GM18858 (cell line): Measurements from ENCODE around the gene TSSC4.

Experiments
- ATAC-seq: cut with Tn5 transposase; IDR thresholded peaks from one replicate; pipeline ENCODE4 v1.9.1; 2021; ENCODE audit not compliant: unreplicated experiment

Gene TSSC4

GRCh38 chr11:2385156-2386151 lies 15.1 kb upstream of the TSSC4 start:
- ATAC-seq: no peak

- no peak for ATAC-seq
These were observed 14.0 kb upstream of the TSSC4 start for GRCh38 chr11:2386591-2386990.

- ATAC-seq: no peak
These were observed 13.1 kb upstream of the TSSC4 start for GRCh38 chr11:2387266-2387987.

GRCh38 chr11:2388431-2389376 lies 11.8 kb upstream of the TSSC4 start:
- ATAC-seq: no peak

GRCh38 chr11:2389377-2390026 lies 11.0 kb upstream of the TSSC4 start:
- ATAC-seq: no peak

GRCh38 chr11:2390091-2390724 lies 10.3 kb upstream of the TSSC4 start:
- no peak for ATAC-seq

- ATAC-seq: no peak
These were observed 9.8 kb upstream of the TSSC4 start for GRCh38 chr11:2390725-2391151.

GRCh38 chr11:2391181-2391975 lies 9.2 kb upstream of the TSSC4 start:
- no peak for ATAC-seq

- ATAC-seq: no peak
These were observed 8.2 kb upstream of the TSSC4 start for GRCh38 chr11:2392241-2392959.

GRCh38 chr11:2393111-2393868 lies 7.3 kb upstream of the TSSC4 start:
- ATAC-seq: no peak

GRCh38 chr11:2393941-2394817 lies 6.4 kb upstream of the TSSC4 start:
- ATAC-seq: no peak

- ATAC-seq: no peak
These were observed 5.8 kb upstream of the TSSC4 start for GRCh38 chr11:2394818-2395105.

- ATAC-seq: no peak
These were observed 5.3 kb upstream of the TSSC4 start for GRCh38 chr11:2395211-2395730.

- ATAC-seq: no peak
These were observed 4.7 kb upstream of the TSSC4 start for GRCh38 chr11:2395856-2396255.

GRCh38 chr11:2396471-2396870 lies 4.1 kb upstream of the TSSC4 start:
- ATAC-seq: no peak

- no peak for ATAC-seq
These were observed 3.5 kb upstream of the TSSC4 start for GRCh38 chr11:2397005-2397404.
